Activated naive CD8-positive, alpha-beta T cell treated with anti-CD3 and anti-CD28 coated beads for 36 hours (primary cell): ENCODE results near the gene SLC23A2. TPM values are rescaled to one million over a fixed set of nuclear protein-coding genes. Genes with fewer than 3 reads are reported as not detected.
"Not testable (repeated sequence)": the region's sequence is repeated elsewhere in the genome, so short reads cannot be mapped to it uniquely, and the experiment has no call there.

Experiments
- DNase-seq: peaks from one replicate; pipeline ENCODE4 v3.0.0; 2021
- H3K27ac Mint-ChIP-seq: one replicate; pipeline ENCODE4 v1.8.0; 2022; ENCODE audit warnings: mild to moderate bottlenecking, moderate library complexity, mixed read lengths
- H3K27me3 Mint-ChIP-seq: one replicate; pipeline ENCODE4 v1.8.0; 2022; ENCODE audit warnings: mild to moderate bottlenecking, mixed read lengths
- H3K36me3 Mint-ChIP-seq: one replicate; pipeline ENCODE4 v1.8.0; 2021; ENCODE audit warnings: mild to moderate bottlenecking, mixed read lengths
- H3K4me1 Mint-ChIP-seq: one replicate; pipeline ENCODE4 v1.8.0; 2021; ENCODE audit warnings: mixed read lengths
- H3K4me3 Mint-ChIP-seq: one replicate; pipeline ENCODE4 v1.8.0; 2022; ENCODE audit warnings: mild to moderate bottlenecking, moderate library complexity, mixed read lengths
- H3K9me3 Mint-ChIP-seq: one replicate; pipeline ENCODE4 v1.8.0; 2022; ENCODE audit warnings: mixed read lengths
- total RNA-seq, 2 experiments: library from RNA; stranded (reverse); gene quantifications; one replicate each; pipeline ENCODE4 v1.2.3, GENCODE V29; 2021

The SLC23A2 gene
- total RNA-seq, 2 experiments from 2014 or later, result 23.2 TPM

DNA sequence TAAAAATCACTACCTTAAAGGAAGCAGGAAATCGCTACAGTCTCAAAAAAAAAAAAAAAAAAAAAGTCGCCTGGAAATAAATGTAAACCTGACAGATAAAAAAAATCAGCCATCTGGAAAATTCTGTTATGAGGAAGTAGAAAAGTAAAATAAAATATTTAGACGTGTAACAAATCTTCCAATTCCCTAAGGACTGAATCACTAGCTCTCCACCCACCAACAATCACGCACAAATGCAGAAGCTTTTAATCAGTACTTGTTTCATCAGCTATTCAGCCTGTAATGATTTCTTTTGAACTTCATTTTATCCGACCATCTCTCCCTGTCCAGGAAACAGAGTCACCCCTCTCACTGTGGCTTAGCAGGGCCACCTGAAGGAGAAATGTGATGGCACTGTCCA, 59.0 kb downstream of the SLC23A2 start:
- H3K4me3 Mint-ChIP-seq, result no peak overlapping the region
- peaks cover 8% of the 10 kb centered on the region for H3K36me3 Mint-ChIP-seq
- no peak for DNase-seq
- H3K9me3 Mint-ChIP-seq, result no peaks in the 10 kb centered on the region
- no peaks in the 10 kb centered on the region for H3K27me3 Mint-ChIP-seq
- no peak overlapping the region for H3K27ac Mint-ChIP-seq
- H3K4me1 Mint-ChIP-seq, result peaks cover 21% of the 10 kb centered on the region

DNA sequence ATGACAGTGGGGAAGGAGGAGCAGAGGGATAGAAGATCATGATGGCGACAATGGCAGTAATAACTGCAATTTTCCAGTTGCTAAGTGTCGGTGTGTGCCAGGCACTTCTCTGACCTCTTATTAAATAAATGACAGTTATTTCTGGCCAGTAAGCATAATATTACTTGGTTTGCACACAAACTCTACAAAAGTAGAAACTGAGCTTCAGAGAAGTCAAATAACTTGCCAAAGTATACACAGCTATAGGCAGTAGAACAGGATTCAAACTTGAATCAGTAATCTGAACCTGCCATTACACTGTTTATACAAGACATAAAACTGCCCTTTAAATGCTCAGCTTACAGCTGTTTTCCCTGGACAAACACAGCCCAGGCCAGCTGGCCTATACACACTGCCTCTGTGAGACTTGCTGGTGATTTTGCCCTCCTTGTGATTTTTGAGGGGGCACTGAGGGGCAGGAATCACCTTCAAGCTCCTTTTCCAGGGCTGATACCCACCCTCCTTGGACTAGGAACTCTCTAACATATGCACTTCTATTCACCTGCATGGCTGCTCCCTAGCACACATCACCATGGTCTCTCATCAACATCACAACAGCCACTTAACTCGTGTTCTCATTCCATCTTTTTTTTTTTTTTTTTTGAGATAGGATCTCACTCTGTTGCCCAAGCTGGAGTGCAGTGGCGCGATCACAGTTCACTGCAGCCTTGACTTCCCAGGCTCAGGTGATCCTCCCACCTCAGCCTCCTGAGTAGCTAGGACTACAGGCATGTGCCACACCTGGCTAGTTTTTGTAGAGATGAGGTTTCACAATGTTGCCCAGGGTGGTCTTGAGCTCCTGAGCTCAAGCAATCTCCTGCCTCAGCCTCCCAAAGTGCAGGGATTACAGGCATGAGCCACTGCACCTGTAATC, 63.6 kb downstream of the SLC23A2 start:
- Mint-ChIP-seq H3K27me3 (no peaks in the 10 kb centered on the region), H3K9me3 (no peaks in the 10 kb centered on the region), H3K4me1 (peaks cover 13% of the 10 kb centered on the region), H3K4me3 (no peak overlapping the region), H3K36me3 (peaks cover 4% of the 10 kb centered on the region), H3K27ac (no peak overlapping the region)
- DNase-seq, result no peak

- peaks cover 7% of the 10 kb centered on the region for H3K36me3 Mint-ChIP-seq
- no peak overlapping the region for H3K27ac Mint-ChIP-seq
- H3K4me3 Mint-ChIP-seq, result no peak overlapping the region
Observed at GRCh38 chr20:4936851-4937406, 64.4 kb downstream of the SLC23A2 start.

GRCh38 chr20:4936392-4936850, 64.9 kb downstream of the SLC23A2 start:
- H3K27ac Mint-ChIP-seq, result no peak overlapping the region

More at GRCh38 chr20:4936851-4937406, 64.4 kb downstream of the SLC23A2 start:
- peaks cover 6% of the 10 kb centered on the region for H3K4me1 Mint-ChIP-seq
- no peak for DNase-seq
- H3K9me3 Mint-ChIP-seq, result no peaks in the 10 kb centered on the region
- H3K27me3 Mint-ChIP-seq, result no peaks in the 10 kb centered on the region

GRCh38 chr20:4932061-4932460, 69.2 kb downstream of the SLC23A2 start:
- peaks cover 15% of the 10 kb centered on the region for H3K36me3 Mint-ChIP-seq
- H3K27me3 Mint-ChIP-seq, result no peaks in the 10 kb centered on the region
- no peaks in the 10 kb centered on the region for H3K9me3 Mint-ChIP-seq
- no peak overlapping the region for H3K4me3 Mint-ChIP-seq
- H3K4me1 Mint-ChIP-seq, result peaks cover 3% of the 10 kb centered on the region
- no peak for DNase-seq
- no peak overlapping the region for H3K27ac Mint-ChIP-seq

More at GRCh38 chr20:4936392-4936850, 64.9 kb downstream of the SLC23A2 start:
- Mint-ChIP-seq H3K27me3 (no peaks in the 10 kb centered on the region), H3K9me3 (no peaks in the 10 kb centered on the region), H3K4me1 (peaks cover 4% of the 10 kb centered on the region), H3K4me3 (no peak overlapping the region), H3K36me3 (peaks cover 8% of the 10 kb centered on the region)
- DNase-seq, result no peak

- Mint-ChIP-seq H3K27me3 (no peaks in the 10 kb centered on the region), H3K9me3 (no peaks in the 10 kb centered on the region), H3K27ac (no peak overlapping the region), H3K36me3 (peaks cover 12% of the 10 kb centered on the region), H3K4me1 (no peaks in the 10 kb centered on the region), H3K4me3 (no peak overlapping the region)
- no peak for DNase-seq
Observed at GRCh38 chr20:4929686-4930397, 71.5 kb downstream of the SLC23A2 start.

GRCh38 chr20:4926531-4927156, 74.7 kb downstream of the SLC23A2 start:
- Mint-ChIP-seq H3K27me3 (no peaks in the 10 kb centered on the region), H3K9me3 (no peaks in the 10 kb centered on the region), H3K36me3 (peaks cover 7% of the 10 kb centered on the region), H3K4me3 (no peak overlapping the region), H3K4me1 (no peaks in the 10 kb centered on the region), H3K27ac (no peak overlapping the region)
- no peak for DNase-seq

DNA sequence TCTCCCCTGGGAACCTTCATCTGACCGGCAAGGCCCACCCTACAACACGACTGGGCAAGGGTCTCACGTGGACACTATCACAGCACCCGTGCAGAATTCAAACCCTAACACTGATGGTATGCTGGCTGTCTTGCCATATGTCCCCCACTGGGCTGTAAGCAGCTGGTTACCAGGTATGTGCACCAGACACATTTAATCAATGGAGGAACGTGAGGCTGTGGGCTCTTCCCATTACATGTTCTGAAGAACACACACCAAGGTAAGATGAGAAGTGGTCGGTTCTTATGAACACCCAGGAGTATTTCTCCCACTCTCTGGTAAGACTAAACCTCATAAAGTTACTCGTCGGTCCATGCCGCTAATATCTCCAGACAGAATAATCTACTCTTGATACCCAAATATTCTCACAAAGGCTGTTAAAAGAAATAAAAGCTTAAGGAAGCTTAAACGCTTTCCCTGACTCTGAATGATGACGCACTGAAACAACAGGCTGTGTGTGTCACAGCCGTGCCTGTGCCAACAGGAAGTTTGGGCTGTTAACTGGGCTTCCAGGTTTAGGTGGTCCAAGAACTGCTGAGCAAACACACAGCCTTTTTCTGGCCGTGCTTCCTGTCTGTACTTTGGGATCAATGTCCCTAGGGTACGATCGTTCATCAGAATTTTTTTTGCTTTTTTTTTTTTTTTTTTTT, 75.3 kb downstream of the SLC23A2 start:
- DNase-seq, result no peak
- Mint-ChIP-seq H3K27me3 (no peaks in the 10 kb centered on the region), H3K27ac (no peak overlapping the region), H3K36me3 (peaks cover 7% of the 10 kb centered on the region), H3K4me1 (no peaks in the 10 kb centered on the region), H3K4me3 (no peak overlapping the region), H3K9me3 (no peaks in the 10 kb centered on the region)

DNA sequence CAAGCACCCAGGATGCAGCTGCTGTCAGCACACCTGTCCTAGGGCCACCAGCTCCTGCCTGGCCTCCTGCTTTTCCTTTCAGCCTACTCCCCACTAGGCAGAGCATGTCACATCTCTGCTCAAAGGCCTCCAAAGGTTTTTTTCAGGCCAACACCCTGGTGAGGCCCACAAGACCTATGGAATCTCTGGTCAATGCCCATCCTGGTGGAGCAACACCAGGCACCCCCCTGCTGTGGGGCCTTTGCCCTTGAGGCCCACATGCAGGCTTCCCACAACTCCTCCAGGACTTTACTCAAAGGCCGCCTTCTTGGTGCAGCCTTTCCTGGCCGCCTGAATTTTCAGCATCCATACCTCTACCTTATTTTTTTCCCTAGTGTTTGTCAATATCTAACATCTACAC, 76.9 kb downstream of the SLC23A2 start:
- Mint-ChIP-seq H3K27me3 (no peaks in the 10 kb centered on the region), H3K27ac (no peak overlapping the region), H3K4me1 (no peaks in the 10 kb centered on the region), H3K4me3 (no peak overlapping the region), H3K36me3 (peaks cover 4% of the 10 kb centered on the region), H3K9me3 (no peaks in the 10 kb centered on the region)
- no peak for DNase-seq

GRCh38 chr20:4924032-4924431, 77.3 kb downstream of the SLC23A2 start:
- Mint-ChIP-seq H3K4me1 (no peaks in the 10 kb centered on the region), H3K9me3 (no peaks in the 10 kb centered on the region), H3K27ac (no peak overlapping the region), H3K27me3 (no peaks in the 10 kb centered on the region), H3K4me3 (no peak overlapping the region), H3K36me3 (peaks cover 4% of the 10 kb centered on the region)
- DNase-seq, result no peak

DNA sequence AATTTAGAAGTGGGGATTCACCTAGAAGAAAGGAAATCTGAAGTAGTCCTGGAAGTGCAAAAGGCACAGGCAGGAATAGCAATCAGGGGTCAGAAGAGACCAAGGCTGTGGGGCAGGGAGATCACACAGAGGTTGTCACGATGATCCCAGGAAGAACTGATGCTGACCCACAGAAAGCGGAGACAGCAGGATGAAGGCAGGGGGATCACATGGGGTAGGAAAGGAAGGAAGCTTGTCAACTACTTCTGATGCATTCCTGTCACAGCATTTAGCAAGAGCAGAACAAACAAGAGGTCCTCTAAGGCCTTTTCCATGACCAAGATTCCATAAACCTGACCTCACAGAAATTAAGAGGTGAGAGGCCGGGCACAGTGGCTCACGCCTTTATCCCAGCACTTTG, 79.1 kb downstream of the SLC23A2 start:
- H3K36me3 Mint-ChIP-seq, result no peaks in the 10 kb centered on the region
- H3K4me1 Mint-ChIP-seq, result peaks cover 3% of the 10 kb centered on the region
- no peaks in the 10 kb centered on the region for H3K9me3 Mint-ChIP-seq
- no peaks in the 10 kb centered on the region for H3K27me3 Mint-ChIP-seq
- H3K4me3 Mint-ChIP-seq, result no peak overlapping the region
- DNase-seq, result no peak
- no peak overlapping the region for H3K27ac Mint-ChIP-seq

DNA sequence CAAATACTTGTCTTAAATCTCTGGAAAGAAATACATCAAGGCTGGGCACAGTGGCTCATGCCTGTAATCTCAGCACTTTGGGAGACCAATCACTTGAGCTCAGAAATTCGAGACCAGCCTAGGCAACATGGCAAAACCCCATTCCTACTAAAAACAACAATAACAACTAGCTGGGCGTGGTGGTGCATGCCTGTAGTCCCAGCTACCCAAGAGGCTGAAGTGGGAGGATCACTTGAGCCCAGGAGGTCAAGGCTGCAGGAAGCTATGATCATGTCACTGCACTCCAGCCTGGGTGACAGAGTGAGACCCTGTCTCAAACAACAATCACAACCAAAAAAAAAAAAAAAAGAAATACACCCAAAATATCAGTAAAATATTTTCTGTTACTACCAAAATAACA, 80.0 kb downstream of the SLC23A2 start:
- not testable (repeated sequence) for H3K9me3 Mint-ChIP-seq, H3K4me1 Mint-ChIP-seq, H3K27ac Mint-ChIP-seq, DNase-seq, H3K27me3 Mint-ChIP-seq, H3K4me3 Mint-ChIP-seq, H3K36me3 Mint-ChIP-seq

DNA sequence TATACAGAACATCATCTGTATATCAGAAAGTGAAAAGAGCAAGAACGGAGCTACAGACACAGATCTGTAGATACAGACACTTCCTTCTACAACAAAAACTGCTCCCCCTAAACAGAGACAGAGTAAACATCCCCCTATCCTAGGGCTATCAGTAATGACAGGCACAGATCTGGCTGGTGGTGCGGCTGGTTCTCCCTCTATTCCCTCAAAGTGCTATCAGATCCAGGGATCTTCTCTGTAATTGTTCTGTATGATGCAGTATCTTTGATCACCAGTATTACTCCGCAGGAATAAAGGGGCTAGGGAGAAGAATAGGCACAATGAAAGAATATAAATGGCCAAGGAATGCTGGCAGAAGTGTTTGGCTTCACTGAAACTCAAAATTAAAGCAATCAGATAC, 80.7 kb downstream of the SLC23A2 start:
- H3K36me3 Mint-ChIP-seq, result no peaks in the 10 kb centered on the region

DNA sequence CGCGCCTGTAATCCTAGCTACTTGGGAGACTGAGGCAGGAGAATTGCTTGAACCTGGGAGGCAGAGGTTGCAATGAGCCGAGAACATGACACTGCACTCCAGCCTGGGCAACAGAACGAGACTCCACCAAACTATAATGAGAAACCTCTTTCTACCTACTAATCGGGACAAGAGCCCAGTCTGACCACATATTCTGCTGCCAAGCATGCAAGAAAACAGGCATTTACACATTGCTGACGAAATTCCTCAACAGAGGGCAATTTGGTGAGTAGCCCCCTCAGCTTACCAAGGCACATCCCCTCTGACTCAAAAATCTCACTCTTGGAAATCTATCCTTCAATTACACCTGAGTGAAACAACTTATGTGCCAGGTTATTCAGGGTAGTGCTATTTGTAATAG, 81.2 kb downstream of the SLC23A2 start:
- Mint-ChIP-seq H3K27ac (no peak overlapping the region), H3K36me3 (no peaks in the 10 kb centered on the region), H3K4me3 (no peak overlapping the region), H3K27me3 (no peaks in the 10 kb centered on the region), H3K9me3 (no peaks in the 10 kb centered on the region), H3K4me1 (peaks cover 3% of the 10 kb centered on the region)
- no peak for DNase-seq

More for the DNA sequence above, 80.7 kb downstream of the SLC23A2 start:
- H3K27me3 Mint-ChIP-seq, result no peaks in the 10 kb centered on the region
- no peak for DNase-seq
- no peak overlapping the region for H3K4me3 Mint-ChIP-seq
- H3K4me1 Mint-ChIP-seq, result peaks cover 3% of the 10 kb centered on the region
- H3K27ac Mint-ChIP-seq, result no peak overlapping the region
- no peaks in the 10 kb centered on the region for H3K9me3 Mint-ChIP-seq
